Epithelial cell of proximal tubule (primary cell): ENCODE results near the gene L2HGDH. TPM values are rescaled to one million over a fixed set of nuclear protein-coding genes. Genes with fewer than 3 reads are reported as not detected.
"Not testable (repeated sequence)": the region's sequence is repeated elsewhere in the genome, so short reads cannot be mapped to it uniquely, and the experiment has no call there.

Source experiments
- DNase-seq: peaks from one replicate; pipeline ENCODE4 v3.0.0-alpha.2; 2011; ENCODE audit warnings: low read depth
- H3K4me3 ChIP-seq: 2 replicates; pipeline ENCODE4 v1.5.1; 2011; ENCODE audit warnings: low read depth, mild to moderate bottlenecking, low read length
- total RNA-seq: library from RNA; depleted of rRNA; stranded (reverse); fragments of >200 nt; gene quantifications from 2 replicates; pipeline ENCODE4 v1.2.3, GENCODE V29; 2015
- TF ChIP-seq, protein P1 (sequence below): conservative IDR thresholded peaks from 2 replicates; pipeline ENCODE4 v1.5.1; 2012; ENCODE audit warnings: low read depth, mild to moderate bottlenecking, low read length

The L2HGDH gene
- total RNA-seq, 1 donor from 2014 or later, result 4.0 TPM

DNA sequence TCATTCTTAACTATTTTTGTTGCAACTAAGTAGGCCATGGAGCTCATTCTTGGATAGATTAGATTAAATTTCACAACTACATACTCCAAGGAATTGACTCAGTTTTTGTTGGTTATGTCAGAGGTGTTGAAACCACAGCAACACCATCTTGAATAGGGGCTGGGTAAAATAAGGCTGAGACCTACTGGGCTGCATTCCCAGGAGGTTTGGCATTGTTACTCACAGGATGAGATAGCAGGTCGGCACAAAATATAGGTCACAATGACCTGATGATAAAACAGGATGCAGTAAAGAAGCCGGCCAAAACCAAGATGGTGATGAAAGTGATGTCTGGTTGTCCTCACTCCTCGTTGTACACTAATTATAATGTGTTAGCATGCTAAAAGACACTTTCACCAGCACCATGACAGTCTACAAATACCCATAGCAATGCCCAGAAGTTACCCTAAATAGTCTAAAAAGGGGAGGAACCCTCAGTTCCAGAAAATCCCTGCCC lies 21.0 kb upstream of the L2HGDH start:
- no peak overlapping the region for H3K4me3 ChIP-seq
- no peak for DNase-seq
- TF ChIP-seq, protein P1, sequence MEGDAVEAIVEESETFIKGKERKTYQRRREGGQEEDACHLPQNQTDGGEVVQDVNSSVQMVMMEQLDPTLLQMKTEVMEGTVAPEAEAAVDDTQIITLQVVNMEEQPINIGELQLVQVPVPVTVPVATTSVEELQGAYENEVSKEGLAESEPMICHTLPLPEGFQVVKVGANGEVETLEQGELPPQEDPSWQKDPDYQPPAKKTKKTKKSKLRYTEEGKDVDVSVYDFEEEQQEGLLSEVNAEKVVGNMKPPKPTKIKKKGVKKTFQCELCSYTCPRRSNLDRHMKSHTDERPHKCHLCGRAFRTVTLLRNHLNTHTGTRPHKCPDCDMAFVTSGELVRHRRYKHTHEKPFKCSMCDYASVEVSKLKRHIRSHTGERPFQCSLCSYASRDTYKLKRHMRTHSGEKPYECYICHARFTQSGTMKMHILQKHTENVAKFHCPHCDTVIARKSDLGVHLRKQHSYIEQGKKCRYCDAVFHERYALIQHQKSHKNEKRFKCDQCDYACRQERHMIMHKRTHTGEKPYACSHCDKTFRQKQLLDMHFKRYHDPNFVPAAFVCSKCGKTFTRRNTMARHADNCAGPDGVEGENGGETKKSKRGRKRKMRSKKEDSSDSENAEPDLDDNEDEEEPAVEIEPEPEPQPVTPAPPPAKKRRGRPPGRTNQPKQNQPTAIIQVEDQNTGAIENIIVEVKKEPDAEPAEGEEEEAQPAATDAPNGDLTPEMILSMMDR, result no peak

DNA sequence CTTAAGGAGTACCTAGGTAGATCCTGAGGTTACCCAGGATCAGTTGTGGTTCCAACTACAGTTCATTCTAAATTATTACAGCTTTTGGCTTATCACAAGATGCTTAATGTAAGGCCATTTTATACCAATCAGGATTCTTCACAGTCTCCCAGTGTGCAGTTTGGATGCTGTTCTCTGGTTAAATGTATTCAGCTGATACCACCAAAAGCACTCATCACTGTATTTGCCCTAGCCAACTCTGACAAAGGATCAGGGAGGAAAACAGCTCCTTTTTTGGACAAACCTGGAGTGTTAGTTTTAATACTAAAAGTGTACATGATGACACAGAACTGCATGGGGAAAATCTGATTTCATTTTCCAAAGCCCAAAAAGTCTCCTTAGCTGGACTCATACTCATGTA lies 19.6 kb upstream of the L2HGDH start:
- TF ChIP-seq, protein P1, result no peak
- DNase-seq, result no peak
- no peak overlapping the region for H3K4me3 ChIP-seq

DNA sequence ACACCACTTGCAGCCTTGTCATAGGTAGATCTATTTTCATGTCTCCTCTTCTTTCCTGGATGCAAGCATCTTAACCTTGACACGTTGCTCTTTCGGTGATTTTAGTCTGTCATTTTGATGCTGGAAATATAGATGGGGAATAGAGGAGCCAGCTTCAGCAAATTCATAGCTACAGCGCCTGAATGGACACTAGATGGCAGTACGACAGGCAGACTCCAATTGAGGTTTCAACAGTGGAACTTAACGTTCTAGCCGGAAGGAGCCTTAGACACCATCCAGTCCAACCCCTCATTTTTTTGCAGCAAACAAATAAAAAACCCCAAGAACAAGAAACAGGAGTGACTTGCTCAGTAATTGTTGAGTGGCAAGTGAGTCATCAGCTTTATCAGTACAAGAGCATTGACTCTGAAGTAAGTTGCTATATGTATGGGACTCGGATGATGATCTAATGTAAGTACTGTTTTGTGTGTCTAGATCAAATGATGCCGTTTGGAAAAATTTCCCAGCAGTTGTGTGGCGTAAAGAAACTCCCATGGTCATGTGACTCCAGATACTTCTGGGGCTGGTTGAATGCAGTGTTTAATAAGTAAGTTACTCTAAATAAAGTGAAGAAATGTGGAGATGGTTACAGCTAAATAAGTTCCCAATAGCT lies 9.1 kb upstream of the L2HGDH start:
- TF ChIP-seq, protein P1, result peak; percentile 97
- DNase-seq, result peak; percentile 78
- peak overlapping the region; percentile 10 for H3K4me3 ChIP-seq

DNA sequence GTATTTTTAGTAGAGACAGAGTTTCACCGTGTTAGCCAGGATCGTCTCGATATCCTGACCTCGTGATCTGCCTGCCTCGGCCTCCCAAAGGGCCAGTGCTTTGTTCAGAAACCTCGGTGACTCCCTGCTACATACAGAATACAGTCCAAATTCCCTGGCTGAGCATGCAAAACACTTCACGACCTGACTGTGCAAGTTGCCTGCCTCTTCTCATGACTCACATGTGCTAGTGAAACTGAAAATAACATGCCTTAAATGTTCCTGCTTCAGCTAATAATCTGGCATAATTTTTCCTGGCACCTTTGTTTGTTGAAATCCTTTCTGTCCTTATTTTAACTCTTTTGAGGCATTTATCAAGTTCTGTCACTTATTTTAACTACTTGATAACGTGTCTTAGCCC lies 8.3 kb upstream of the L2HGDH start:
- H3K4me3 ChIP-seq, result no peak overlapping the region
- TF ChIP-seq, protein P1, result no peak
- no peak for DNase-seq

DNA sequence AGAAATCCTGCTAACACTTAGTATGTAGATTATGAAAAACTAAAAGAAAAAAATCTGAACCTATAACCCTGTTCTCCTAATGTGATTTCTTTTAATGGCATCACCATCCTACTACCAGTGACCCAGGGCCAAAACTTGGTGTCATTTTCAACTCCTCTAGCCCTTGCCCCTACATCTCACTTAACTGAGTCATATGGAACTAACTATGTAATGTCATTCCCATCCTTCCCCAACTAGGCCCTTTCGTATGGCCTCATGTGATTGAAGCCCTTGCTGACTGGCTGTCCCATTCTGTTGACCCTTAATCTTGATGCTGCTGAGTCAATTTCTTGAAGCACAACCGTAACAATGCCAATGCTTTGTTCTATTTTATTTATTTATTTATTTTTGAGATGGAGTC lies 7.7 kb upstream of the L2HGDH start:
- TF ChIP-seq, protein P1, result no peak
- no peak overlapping the region for H3K4me3 ChIP-seq
- DNase-seq, result no peak

DNA sequence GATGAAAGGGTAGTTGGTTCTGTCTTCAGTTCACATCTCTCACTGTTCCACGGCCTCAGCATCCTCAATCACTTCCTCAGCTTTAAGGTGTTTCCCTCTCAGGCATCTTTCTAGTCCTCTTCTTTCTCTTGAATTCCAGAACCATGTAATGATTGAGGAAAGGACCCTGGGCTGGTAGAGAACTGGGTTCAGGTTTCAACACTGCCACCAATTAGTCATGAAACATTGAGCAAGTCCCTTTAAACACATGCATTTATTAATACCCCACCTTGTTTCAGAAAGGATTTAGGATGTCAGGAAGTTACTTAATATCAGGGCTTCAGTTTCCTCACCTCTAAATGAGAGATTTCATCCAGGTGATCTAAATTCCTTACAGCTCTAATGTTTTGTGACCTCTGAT lies 7.3 kb upstream of the L2HGDH start:
- no peak overlapping the region for H3K4me3 ChIP-seq
- TF ChIP-seq, protein P1, result no peak

DNA sequence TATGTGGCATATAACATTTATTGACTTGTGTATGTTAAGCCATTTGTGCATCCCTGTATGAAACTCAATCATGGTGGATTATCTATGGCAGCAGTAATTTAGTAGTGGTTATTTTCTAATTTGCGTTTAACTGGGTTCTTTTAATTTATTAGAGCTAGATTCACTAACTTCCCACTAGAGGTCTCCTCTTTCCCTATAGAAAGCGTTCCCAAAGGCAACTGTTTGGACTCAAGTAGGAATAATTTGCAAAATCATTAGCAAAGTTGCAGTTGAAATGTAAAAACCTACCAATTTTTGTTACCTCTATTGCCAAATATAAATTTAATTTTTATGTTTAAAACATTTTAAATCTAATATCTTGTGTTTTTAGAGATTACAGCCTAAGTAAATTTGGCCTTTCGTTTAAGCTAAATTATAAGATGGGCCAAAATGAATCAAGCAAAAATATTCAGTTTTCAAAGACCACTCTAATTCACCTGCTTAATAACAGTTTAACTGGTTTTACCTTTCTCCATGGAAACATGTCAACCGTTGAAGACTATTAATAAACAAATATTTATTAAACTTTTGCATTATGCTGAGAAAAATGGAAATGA lies 6.1 kb upstream of the L2HGDH start:
- no peak for DNase-seq
- no peak overlapping the region for H3K4me3 ChIP-seq
- TF ChIP-seq, protein P1, result peak; percentile 79

More for the DNA sequence above, 7.3 kb upstream of the L2HGDH start:
- DNase-seq, result no peak

DNA sequence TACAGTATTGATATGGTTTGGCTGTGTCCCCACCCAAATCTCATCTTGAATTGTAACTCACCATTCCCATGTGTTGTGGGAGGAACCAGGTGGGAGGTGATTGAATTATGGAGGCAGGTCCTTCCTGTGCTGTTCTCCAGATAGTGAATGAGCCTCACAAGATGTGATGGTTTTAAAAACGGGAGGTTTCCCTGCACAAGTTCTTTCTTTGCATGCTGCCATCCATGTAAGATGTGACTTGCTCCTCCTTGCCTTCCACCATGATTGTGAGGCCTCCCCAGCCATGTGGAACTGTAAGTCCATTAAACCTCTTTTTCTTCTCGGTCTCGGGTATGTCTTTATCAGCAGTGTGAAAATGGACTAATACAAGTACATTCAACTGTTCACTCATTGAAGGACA lies 2.1 kb upstream of the L2HGDH start:
- not testable (repeated sequence) for DNase-seq

More for the DNA sequence above, 2.1 kb upstream of the L2HGDH start:
- H3K4me3 ChIP-seq, result not testable (repeated sequence)
